Smooth muscle cell (in vitro differentiated cells): ENCODE results near the gene PPP4R3A. TPM values are rescaled to one million over a fixed set of nuclear protein-coding genes. Genes with fewer than 3 reads are reported as not detected.

Experiments
- DNase-seq: peaks from one replicate; lab custom pipeline; 2025; ENCODE audit not compliant: unreplicated experiment; lab: John Stamatoyannopoulos, UW
- H2AFZ ChIP-seq: fragments of 200-600 bp; sonication (generic); 2 replicates; pipeline ENCODE4 v1.6.0; 2016; ENCODE audit warnings: antibody characterized with exemption, low read depth, mild to moderate bottlenecking
- H3F3A ChIP-seq: fragments of 200-600 bp; sonication (generic); 2 replicates; pipeline ENCODE4 v1.6.0; 2017; ENCODE audit warnings: antibody characterized with exemption, low read depth
- H3K27ac ChIP-seq: fragments of 200-600 bp; sonication (generic); 2 replicates; pipeline ENCODE4 v1.5.1; 2016; ENCODE audit warnings: low read depth, mild to moderate bottlenecking
- H3K27me3 ChIP-seq: fragments of 200-600 bp; sonication (generic); 2 replicates; pipeline ENCODE4 v1.6.1; 2016; ENCODE audit warnings: low read depth, mild to moderate bottlenecking
- H3K36me3 ChIP-seq: fragments of 200-600 bp; sonication (generic); 2 replicates; pipeline ENCODE4 v1.5.1; 2016; ENCODE audit warnings: low read depth
- H3K4me1 ChIP-seq: fragments of 200-600 bp; sonication (generic); 2 replicates; pipeline ENCODE4 v1.5.1; 2016; ENCODE audit warnings: low read depth
- H3K4me2 ChIP-seq: fragments of 200-600 bp; sonication (generic); 2 replicates; pipeline ENCODE4 v1.6.0; 2016; ENCODE audit warnings: mild to moderate bottlenecking
- H3K4me3 ChIP-seq: fragments of 200-600 bp; sonication (generic); 2 replicates; pipeline ENCODE4 v1.5.1; 2016; ENCODE audit warnings: mild to moderate bottlenecking
- H3K79me2 ChIP-seq: fragments of 200-600 bp; sonication (generic); 2 replicates; pipeline ENCODE4 v1.6.0; 2016; ENCODE audit warnings: low read depth, mild to moderate bottlenecking
- H3K9ac ChIP-seq: fragments of 200-600 bp; sonication (generic); 2 replicates; pipeline ENCODE4 v1.6.0; 2016; ENCODE audit warnings: low read depth
- H3K9me3 ChIP-seq: fragments of 200-600 bp; sonication (generic); replicated peaks from 2 replicates; pipeline ENCODE4 v1.5.1; 2016; ENCODE audit warnings: low read depth
- H4K20me1 ChIP-seq: fragments of 200-600 bp; sonication (generic); 2 replicates; pipeline ENCODE4 v1.6.0; 2016; ENCODE audit warnings: low read depth
- whole genome bisulfite sequencing: methylation state at CpG from one replicate; pipeline ENCODE4 v1.1.7; 2016; ENCODE audit warnings: low lambda C conversion rate; 5-methylcytosine and 5-hydroxymethylcytosine counted together
- polyA plus RNA-seq: library from polyadenylated mRNA; unstranded; fragments of >200 nt; fragmentation: Nextera tagmentation; extraction: Ambion mirVana; gene quantifications from 2 replicates; pipeline ENCODE4 v1.2.1, GENCODE V29; 2016
- total RNA-seq: library from RNA; depleted of rRNA; stranded (reverse); fragments of >200 nt; gene quantifications from 2 replicates; pipeline ENCODE4 v1.2.3, GENCODE V29; 2014
- TF ChIP-seq, protein P1 (sequence below): fragments of 200-600 bp; sonication (generic); IDR thresholded peaks from 2 replicates; pipeline ENCODE4 v1.5.1; 2017; ENCODE audit warnings: borderline replicate concordance, mild to moderate bottlenecking, antibody characterized with exemption; ENCODE audit not compliant: insufficient read depth, poor library complexity, severe bottlenecking

PPP4R3A gene
- total and polyA plus RNA-seq, 2 experiments from 2014 or later = 35.3 to 62.7 TPM

DNA sequence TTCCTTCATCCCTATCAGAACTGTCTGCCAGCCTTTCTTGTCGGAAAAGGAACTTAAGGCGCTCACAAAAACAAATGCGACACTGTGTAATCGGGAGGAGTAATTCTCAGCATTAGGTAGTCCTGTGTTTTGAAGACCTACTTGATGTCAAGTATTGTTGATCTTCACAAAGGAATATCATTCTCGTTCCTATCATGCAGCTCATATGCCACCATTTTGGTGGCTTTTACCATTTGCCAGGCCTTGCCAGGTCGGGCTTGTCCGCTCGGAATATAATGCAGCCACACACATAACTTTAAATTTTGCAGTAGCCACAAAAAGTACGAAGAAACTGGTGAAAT, 903 bp upstream of the PPP4R3A start:
- Histone ChIP-seq H4K20me1 (peaks cover 29% of the 10 kb centered on the region), H3K4me3 (peak overlapping the region; percentile 94), H2AFZ (peak overlapping the region; percentile 99), H3F3A (peaks cover 3% of the 10 kb centered on the region), H3K9me3 (no peaks in the 10 kb centered on the region), H3K9ac (peak overlapping the region; percentile 95), H3K27me3 (no peaks in the 10 kb centered on the region), H3K27ac (peak overlapping the region; percentile 100), H3K4me1 (peaks cover 11% of the 10 kb centered on the region), H3K79me2 (peaks cover 37% of the 10 kb centered on the region), H3K4me2 (peak overlapping the region; percentile 89), H3K36me3 (no peaks in the 10 kb centered on the region)
- 37% methylated on average over 9 of the region's 9 CpGs for WGBS
- no peak for DNase-seq
- TF ChIP-seq, protein P1, sequence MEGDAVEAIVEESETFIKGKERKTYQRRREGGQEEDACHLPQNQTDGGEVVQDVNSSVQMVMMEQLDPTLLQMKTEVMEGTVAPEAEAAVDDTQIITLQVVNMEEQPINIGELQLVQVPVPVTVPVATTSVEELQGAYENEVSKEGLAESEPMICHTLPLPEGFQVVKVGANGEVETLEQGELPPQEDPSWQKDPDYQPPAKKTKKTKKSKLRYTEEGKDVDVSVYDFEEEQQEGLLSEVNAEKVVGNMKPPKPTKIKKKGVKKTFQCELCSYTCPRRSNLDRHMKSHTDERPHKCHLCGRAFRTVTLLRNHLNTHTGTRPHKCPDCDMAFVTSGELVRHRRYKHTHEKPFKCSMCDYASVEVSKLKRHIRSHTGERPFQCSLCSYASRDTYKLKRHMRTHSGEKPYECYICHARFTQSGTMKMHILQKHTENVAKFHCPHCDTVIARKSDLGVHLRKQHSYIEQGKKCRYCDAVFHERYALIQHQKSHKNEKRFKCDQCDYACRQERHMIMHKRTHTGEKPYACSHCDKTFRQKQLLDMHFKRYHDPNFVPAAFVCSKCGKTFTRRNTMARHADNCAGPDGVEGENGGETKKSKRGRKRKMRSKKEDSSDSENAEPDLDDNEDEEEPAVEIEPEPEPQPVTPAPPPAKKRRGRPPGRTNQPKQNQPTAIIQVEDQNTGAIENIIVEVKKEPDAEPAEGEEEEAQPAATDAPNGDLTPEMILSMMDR = no peak

- no peak for DNase-seq
- Histone ChIP-seq H3K27ac (peak overlapping the region; percentile 100), H3K36me3 (no peaks in the 10 kb centered on the region), H3K4me1 (peaks cover 11% of the 10 kb centered on the region), H3K79me2 (peaks cover 49% of the 10 kb centered on the region), H3K4me3 (peak overlapping the region; percentile 94), H3K9ac (peak overlapping the region; percentile 95), H3K4me2 (peak overlapping the region; percentile 89), H3K27me3 (no peaks in the 10 kb centered on the region), H3F3A (peaks cover 3% of the 10 kb centered on the region), H3K9me3 (no peaks in the 10 kb centered on the region), H4K20me1 (peaks cover 41% of the 10 kb centered on the region), H2AFZ (peak overlapping the region; percentile 99)
- TF ChIP-seq, protein P1 = no peak
- 2% methylated on average over 20 of the region's 34 CpGs for WGBS
Observed at GRCh38 chr14:91509878-91510170, 286 bp downstream of the PPP4R3A start.

DNA sequence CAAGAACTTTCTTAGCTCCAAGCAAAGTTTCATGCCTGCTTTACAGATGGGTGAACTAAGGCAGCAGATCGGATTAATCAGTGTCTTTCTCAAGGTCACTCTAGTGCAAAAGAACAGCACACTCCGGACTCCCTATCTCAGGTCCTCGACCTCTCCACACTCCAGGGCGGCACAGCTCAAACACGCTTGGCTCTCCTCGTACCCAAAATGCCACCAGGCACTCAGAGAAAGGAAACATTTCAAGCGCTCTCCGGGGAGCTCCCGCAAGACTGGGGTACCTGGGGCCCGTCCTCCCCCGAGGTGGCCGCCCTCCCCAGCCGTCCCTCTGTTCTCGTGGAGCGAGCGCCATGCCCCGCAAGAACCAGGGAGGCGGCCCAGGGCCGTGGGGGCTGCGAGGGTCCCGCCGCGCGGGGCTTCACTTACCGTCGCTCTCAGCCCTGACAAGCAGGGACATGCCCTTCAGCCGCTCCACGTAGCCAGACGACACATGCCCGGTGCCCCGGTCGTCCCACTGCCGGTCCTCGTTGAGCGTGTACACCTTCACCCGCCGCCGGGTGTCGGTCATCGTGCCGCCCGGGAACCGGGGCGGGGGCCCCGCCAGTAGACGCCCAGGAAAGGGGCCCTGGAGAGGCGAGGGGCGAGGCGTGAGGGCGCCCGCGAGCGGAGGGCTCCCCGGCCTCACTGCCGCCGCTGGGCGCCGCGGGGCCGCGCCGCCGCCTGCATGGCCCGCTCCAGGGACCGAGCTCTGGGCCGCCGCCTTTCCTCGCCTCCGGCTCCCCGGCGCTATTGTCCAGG, 830 bp downstream of the PPP4R3A start:
- peaks cover 11% of the 10 kb centered on the region for H3K4me1 ChIP-seq
- no peak overlapping the region for H2AFZ ChIP-seq
- peaks cover 47% of the 10 kb centered on the region for H4K20me1 ChIP-seq
- peaks cover 3% of the 10 kb centered on the region for H3F3A ChIP-seq
- peak overlapping the region; percentile 100 for H3K27ac ChIP-seq
- TF ChIP-seq, protein P1 = no peak
- peak; percentile 18 for DNase-seq
- WGBS = 2% methylated on average over 28 of the region's 71 CpGs
- peak overlapping the region; percentile 89 for H3K4me2 ChIP-seq
- H3K79me2 ChIP-seq = peaks cover 55% of the 10 kb centered on the region
- peaks cover 3% of the 10 kb centered on the region for H3K36me3 ChIP-seq
- H3K4me3 ChIP-seq = peak overlapping the region; percentile 94
- peak overlapping the region; percentile 95 for H3K9ac ChIP-seq
- no peaks in the 10 kb centered on the region for H3K9me3 ChIP-seq
- no peaks in the 10 kb centered on the region for H3K27me3 ChIP-seq

DNA sequence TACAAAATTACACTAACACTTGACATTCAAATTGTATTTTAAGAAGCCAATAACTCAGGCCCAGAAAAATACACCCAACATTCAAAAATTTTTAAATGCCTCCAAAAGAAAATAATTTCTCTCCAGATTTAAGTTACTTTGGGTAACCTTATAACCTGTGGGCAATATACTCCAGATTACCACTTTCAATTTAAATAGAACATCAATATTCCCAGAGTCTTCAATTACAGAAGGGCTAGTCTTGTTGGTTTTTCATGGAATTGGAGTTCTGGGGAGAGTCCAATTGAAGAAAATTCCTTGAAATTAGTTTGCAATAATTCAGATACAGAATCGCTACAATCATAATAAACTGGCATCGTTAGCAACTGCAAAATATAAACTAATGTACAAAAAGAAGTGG, 2.0 kb downstream of the PPP4R3A start:
- peaks cover 58% of the 10 kb centered on the region for H4K20me1 ChIP-seq
- H3F3A ChIP-seq = peaks cover 3% of the 10 kb centered on the region
- peaks cover 11% of the 10 kb centered on the region for H3K4me1 ChIP-seq
- no peak for DNase-seq
- peak overlapping the region; percentile 94 for H3K4me3 ChIP-seq
- H3K9ac ChIP-seq = peak overlapping the region; percentile 95
- TF ChIP-seq, protein P1 = no peak
- H3K36me3 ChIP-seq = peaks cover 3% of the 10 kb centered on the region
- H3K9me3 ChIP-seq = no peaks in the 10 kb centered on the region
- peaks cover 67% of the 10 kb centered on the region for H3K79me2 ChIP-seq
- no peak overlapping the region for H2AFZ ChIP-seq
- peak overlapping the region; percentile 89 for H3K4me2 ChIP-seq
- no peaks in the 10 kb centered on the region for H3K27me3 ChIP-seq
- H3K27ac ChIP-seq = peak overlapping the region; percentile 100
- 55% methylated on average over 2 of the region's 2 CpGs for WGBS
